SK-MEL-5 (cell line): ENCODE data around the gene ZNF550. TPM values are rescaled to one million over a fixed set of nuclear protein-coding genes. Genes with fewer than 3 reads are reported as not detected.

Source experiments
- DNase-seq: peaks from one replicate; pipeline ENCODE4 v3.0.0-alpha.2; 2016; ENCODE audit warnings: low read depth, low spot score
- in situ Hi-C: cut with HindIII; loops from 2 replicates; pipeline ENCODE4 v1.10.0; 2016; ENCODE audit warnings: low sequenced_read_pairs, high pct_unique_total_duplicates, low pct_unique_long_range_greater_than_20kb
- polyA plus RNA-seq, 2 experiments: library from polyadenylated mRNA; depleted of rRNA; stranded (reverse); fragments of >200 nt; gene quantifications; 2 replicates each; pipeline ENCODE4 v1.2.3, GENCODE V29; 2015
- total RNA-seq: library from RNA; depleted of rRNA; stranded (reverse); fragments of >200 nt; shearing (Covaris generic); gene quantifications from 2 replicates; pipeline ENCODE4 v1.2.3, GENCODE V29; 2014; rRNA removed

Gene ZNF550
- 6.1 and 7.1 TPM in 2 replicates for total RNA-seq
- polyA plus RNA-seq (2015; cell fraction: cytosol; rRNA removed): 4.7 and 5.5 TPM in 2 replicates
- 18.8 and 20.8 TPM in 2 replicates for polyA plus RNA-seq (2015; cell fraction: nucleus; rRNA removed)

DNA sequence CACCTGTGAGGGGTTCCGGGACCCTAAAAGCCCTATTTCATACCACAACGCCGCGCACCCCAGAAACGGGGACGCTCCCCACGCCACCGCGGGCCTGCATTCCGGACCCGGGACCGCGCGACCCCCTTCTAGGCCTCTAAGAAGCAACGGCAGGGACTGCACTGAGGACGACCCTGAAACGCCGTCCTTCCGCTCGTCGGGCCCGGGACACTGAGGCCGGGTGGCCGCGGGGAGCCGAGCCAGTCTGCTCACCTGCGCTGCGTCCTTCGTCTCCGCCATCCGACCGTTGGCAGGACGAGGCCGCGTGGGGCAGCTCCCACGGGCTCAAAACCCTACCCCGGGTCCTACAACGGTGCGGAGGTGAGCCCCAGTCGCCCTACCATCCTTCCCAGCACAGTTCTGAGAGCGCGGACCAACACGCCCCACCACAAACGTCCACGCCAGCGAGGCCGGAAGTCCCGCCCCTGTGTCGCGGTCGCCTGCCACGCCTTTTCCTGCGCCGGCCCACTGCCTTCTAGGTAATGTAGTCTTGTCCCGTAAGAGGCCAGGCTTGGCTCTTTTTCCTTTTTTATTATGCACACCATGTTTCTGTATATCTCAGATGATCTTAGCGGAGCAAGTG, at the start of gene ZNF550:
ZNF550 (minus strand) TSS at position 460 of the 622 bp plus-strand sequence; CDS start at position 279, 181 bp downstream.
- DNase-seq: peak; percentile 77
- in situ Hi-C loops: no loop called here

DNA sequence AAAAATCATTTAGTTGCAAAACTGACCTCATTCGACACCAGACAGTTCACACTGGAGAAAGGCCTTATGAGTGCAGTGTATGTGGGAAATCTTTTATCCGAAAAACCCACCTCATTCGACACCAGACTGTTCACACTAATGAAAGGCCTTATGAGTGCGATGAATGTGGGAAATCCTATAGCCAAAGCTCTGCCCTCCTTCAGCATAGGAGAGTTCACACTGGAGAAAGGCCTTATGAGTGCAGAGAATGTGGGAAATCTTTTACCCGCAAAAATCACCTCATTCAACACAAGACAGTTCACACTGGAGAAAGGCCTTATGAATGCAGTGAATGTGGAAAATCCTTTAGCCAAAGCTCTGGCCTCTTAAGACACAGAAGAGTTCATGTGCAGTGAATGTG, 47.3 kb upstream of the ZNF550 start:
- in situ Hi-C loops: no loop called here
- no peak for DNase-seq

DNA sequence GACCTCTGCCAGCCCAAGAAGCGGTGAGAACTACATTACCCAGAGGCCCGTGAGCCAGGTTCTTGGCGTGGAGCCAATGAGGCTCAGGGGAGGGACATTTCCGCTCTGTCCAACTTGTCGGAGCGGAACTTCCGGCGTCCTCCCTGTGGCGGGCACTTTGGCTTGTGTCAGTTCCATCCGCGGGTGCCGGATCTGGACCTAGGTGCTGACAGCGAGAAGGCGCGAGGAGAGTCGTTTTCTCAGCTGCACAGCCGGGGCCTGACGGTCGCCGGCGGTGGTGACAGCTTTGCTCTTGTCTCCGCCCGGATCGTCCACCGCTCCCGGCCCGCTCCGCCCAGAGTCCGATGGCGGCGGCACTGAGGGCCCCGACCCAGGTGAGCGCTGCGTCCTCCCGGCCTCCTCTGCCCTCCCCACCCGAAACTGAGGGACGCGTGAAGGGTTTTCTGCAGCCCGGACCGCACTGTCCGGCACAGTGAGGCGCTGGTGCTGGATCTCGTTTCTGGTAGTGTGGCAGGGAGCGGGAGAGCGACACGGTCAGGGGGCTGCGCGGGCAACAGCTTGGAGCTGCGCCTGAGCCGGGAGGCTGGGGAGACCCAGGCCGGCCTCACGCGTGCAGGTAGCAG, 40.2 kb upstream of the ZNF550 start, which contains the start of gene ZNF530:
ZNF530 (plus strand) TSS at position 125 of the 623 bp plus-strand sequence. CDS start 4,461 bp downstream, outside the sequence.
- peak; percentile 92 for DNase-seq
- in situ Hi-C loops: no loop called here

DNA sequence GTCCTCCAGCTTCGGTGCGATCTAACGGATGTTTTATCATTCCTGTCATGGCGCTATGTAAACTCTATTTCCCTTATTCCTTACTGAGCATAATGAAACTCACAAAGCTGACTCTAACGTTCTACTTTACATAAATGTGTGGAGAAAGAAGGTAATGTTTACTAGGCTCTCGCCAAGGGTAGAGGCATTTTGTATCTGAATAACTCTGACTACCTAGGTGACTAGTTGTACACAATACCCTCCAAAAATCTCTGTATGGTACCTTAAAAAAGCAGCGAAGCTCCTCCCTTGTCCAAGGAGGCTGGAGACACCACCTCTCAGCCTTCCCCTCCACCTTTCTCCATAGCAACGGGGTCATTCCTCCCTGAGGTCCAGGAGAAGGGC, 39.7 kb upstream of the ZNF550 start:
- no peak for DNase-seq
- in situ Hi-C loops: no loop called here

DNA sequence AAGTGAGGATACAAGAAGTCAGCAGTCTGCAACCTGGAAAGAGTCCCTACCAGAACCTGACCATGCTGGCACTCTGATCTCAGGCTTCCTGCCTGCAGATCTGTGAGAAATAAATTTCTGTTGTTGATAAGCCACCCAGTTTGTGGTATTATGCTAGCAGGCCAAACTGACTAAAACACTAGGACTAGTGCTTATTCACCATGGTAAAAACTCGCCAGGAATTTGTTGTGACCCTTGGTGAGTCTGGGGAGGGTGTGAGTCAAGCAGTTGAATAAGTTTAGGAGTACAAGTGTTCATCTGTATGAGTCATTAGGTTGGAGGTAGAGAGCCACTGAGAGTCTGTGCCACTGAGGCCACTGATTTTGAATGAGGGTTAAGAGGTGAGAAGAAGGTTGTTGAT, 27.9 kb upstream of the ZNF550 start:
- DNase-seq: no peak

DNA sequence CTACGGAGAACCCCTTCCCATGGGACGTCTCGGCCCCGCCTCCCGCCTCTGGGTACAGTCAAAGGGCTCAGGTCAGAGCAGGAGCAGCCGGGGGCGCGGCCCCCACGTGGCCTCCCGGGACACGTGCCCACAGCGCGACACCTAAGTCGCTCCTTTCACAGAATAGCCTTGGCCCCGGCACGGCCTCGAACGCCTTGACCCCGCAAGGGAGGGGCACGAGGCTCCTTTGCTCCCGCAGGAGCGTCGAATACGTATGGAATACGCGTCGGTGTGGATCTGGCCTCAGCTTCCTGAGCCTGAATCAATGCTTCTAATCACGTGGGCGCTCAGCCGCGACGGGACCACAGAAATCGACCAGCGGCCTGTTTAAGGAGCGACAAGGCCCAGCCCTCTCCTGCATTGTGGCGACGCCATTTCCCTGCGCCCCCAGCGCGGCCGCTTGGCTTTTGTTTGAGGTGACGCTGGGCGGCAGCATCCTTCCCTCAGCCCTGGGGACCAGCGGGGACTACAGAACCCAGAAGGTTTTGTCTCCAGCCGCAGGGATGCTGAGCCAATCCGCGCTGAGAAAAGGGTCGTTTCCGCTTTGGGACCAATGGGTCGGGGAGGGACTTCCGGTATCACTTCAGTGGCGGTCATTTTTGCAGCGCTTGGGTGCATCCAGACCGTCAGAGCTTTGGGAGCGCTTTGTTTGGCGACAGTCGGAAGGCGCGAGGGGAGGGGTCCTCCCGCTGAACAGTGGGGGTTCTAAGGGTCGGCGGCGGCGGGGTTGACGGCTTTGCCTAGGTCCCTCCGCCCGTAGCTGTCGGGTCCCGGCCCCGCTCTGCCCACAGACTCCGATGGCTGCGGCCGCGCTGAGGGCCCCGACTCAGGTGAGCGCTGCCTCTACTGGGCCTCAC, 24.1 kb upstream of the ZNF550 start, which contains the start of gene ZIK1:
ZIK1 (plus strand) TSS at position 625 of the 896 bp plus-strand sequence; CDS start at position 837, 212 bp downstream.
- DNase-seq: peak; percentile 67
- in situ Hi-C loops: no loop called here

More for the DNA sequence above, 27.9 kb upstream of the ZNF550 start:
- in situ Hi-C loops: no loop called here

DNA sequence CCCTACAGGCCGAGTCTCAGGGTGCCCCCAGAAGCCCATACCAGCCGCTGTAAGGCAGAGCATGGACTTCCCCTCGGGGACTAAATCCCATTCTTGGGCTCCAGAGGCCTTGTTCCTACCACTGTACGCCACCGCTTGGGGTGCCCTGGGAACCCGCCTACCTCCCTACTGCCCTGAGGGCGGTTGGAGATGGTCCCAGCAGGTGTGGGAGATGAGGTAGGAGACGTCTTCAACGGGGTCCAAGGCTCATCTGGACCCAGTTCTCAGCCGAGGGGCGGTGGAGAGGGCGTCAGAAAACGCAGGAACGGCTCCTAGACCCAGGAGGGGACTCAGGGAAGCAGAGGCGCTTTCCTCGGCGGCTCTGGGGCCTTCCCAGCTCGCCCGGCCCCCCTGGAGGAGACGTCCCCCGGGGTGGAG, 23.4 kb upstream of the ZNF550 start:
- in situ Hi-C loops: no loop called here
- no peak for DNase-seq

DNA sequence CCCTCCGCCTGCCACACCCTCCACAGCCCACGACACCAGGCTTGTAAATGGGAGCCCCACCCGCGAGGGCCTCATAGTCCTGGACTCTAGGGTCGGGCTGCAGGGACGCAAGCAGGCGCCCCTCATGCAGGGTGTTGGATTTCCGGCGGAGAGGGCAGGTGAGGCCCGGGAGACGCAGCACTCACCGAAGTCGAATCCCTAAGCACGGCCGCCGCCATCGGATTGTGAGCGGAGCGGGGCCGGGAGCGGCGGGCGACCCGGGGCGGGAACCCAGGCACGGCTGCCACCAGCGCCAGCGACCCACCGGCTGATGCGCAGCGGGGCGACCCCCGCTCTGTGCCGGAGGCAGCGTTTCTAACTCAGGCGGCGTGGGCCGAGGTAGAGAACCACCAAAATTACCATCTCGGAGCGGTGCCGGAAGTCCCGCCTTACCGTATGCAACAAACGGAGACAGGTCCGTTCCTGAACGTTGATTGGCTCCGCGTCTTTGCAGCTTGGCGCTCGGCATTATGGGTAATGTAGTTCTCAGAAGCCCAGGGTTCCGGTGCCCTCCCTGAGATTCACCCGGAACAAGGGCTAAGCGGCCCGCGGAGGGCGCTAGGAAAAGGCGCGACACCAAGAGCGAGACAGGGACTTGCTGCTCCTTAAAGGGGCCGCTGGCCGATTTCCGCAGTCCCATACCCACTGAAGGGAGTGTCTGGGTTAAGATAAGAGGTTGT, 19.0 kb upstream of the ZNF550 start, which contains the start of gene ZNF416:
ZNF416 (minus strand) TSS at position 425 of the 719 bp plus-strand sequence; CDS start at position 218, 207 bp downstream.
- in situ Hi-C loops: no loop called here
- peak; percentile 98 for DNase-seq

DNA sequence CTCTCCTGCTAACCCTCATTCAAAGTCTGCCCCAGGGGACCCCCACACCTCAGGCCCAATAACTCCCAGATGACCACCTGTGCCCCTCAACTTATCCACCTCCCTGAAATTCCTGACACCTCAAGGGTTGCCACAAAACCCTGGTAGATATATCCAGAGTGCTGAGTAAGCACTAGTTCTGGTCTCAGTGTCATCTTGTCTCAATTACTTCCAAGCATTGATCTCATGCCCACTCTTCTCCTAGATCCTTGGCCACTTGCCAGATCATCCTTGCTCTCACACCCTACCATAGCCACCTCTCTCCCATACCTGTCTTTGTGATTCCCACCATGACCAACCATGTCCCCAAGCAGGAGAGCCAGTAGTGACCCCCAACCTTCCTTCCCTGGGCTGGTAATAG, 17.0 kb upstream of the ZNF550 start:
- DNase-seq: no peak
- in situ Hi-C loops: no loop called here

DNA sequence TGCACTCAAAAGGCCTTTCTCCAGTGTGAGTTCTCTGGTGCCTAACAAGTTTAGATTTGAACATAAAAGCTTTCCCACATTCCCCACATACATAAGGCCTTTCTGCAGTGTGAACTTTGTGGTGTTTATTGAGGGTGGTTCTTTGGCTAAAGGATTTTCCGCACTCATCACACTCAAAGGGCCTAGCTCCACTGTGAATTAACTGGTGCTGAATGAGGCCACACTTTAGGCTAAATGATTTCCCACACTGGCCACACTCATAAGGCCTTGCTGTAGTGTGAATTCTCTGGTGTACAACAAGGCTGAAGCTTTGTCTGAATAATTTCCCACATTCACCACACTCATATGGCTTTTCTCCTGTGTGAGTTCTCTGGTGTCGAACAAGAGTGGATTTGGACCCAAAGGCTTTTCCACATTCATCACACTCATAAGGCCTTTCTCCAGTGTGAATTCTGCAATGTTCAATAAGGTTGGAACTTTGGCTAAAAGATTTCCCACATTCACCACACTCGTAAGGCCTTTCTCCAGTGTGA, 12.8 kb upstream of the ZNF550 start:
- in situ Hi-C loops: no loop called here
- DNase-seq: no peak

DNA sequence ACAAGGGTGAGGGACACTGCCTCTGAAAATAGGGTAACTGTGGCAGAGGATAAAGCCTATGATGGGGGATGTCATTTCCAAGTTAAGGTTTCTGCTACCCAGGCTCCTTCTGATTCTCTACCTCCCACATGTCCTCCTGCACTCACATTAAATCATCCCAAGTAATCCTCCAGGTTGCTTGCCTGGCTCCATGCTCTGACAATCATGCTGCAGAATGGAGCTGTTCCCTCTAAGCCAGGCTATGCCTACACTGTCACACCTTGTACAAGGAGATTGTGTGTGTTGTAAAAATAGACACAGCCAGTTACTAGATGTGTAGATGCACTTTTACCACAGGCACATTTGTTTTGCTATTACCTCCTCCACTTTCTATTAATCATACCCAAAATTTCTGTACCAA, 11.0 kb upstream of the ZNF550 start:
- in situ Hi-C loops: no loop called here
- no peak for DNase-seq

DNA sequence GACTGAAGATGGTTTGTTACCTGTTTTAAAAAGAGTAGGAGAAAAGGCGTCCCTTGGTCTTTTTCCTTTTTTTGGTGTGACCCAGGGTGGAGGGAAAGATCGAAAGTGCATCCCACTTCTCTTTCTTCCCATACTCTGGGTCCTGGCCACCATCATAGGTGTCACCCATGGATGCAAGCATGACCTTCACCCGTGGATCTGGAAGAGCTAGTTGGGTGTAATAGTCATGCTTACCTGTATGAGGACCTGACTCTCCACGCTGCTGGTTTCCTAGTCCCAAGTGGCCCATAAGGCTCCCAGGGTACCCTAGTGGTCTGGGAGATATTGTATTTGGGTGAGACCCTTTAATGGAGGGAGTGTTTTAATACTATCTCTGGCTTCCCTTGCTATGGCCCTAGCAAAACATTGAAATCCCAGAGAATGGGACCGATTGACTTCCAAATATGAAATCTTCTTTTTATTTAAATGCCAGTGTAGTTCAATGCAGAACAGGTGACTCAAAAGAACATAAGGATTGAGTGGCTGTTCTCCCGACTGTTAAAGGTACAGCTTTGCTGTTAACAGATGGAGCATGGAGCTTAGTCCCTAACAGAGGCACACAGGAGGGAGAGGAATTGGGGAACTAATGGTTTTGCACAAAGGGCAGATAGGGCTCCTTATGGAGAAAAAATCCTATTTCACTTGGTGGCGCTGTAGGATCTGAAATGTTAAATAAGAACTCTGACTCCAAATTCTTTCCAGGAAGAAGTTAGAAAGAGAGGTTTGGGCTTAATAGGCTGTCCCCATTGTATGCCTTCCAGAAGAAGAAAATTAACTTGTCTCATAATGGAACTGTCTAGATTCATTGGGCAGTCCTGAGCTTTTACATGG, 7.0 kb upstream of the ZNF550 start:
- in situ Hi-C loops: no loop called here
- DNase-seq: peak; percentile 10

DNA sequence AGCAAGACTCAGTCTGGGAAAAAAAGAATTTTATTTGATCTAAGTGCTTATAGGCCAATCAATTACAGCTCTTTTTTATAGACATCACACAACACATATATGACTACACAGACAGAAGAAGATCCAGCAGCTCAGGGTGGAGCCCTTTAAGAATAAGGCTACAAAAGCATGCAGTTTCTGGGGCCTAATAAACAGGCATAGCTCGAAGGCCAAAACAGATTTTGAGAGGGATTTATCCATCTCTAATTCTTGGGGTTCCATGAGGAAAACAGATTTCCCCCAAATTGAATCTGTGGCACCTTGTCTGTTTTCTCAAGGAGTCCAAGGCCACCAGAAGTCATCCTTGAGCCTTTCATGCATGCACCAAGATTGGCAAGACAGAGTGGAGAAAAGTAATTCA, 3.9 kb upstream of the ZNF550 start:
- DNase-seq: no peak
- in situ Hi-C loops: no loop called here

DNA sequence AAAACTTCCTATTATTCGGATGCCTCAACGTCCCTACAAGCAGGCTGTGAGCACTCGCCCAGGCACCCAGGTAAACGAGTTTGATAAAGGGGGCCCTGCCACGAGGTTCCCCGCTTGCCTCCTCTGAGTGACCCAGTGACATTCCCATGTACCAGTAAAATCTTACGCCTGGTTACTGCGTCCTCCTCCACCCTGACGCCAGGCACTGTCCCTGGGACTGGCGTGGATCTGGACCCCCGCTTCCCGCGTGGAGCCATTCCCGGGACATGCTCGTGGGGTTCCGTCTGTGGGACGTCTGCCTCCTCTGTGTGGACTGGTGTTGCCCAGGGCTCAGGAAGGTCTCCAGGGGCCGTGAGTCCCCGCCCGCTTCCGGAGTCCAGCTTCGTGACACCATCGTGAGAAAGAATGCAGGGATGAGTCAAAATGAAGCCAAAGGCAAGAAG, 407 bp upstream of the ZNF550 start:
- in situ Hi-C loops: no loop called here
- no peak for DNase-seq

DNA sequence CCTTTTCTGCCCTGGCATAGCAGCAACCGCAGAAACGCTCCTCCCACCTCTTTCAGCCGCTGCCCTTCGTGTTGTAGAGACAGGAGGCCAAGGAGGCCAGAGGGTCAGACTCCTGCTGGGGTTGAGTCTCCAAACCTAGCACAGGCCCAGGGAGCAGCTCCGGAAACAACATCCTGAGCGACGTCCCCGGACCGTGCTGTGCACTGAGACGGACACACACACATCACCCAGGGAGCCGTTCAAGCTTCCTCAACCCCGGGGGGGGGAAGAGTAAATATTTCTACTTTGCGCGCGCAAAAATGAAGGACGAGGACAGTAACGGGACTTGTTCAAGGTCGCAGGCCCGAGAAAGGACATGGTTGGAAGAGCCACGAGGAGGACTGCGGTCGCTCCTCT, 657 bp downstream of the ZNF550 start:
- no peak for DNase-seq
- in situ Hi-C loops: no loop called here

DNA sequence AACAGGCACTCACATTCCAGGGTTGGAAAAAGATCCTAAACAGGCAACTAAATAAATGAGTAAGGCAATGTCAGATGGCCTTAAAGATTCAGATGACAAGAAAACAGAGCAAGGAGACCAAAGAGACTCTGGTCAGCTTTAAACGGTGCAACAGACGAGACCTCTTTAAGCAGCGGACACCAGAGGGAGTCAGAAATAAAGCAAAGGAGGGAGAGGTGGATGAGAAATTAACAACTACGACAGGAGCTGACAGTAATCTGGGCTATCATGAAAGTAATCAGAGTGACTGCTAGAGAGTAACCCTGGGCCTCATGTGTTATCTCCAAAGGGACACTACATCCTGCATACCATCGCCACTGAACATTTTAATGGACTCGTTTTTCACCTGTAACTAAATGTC, 1.1 kb downstream of the ZNF550 start:
- in situ Hi-C loops: no loop called here
- no peak for DNase-seq
